H7 (cell line): ENCODE results near the gene ARHGEF6. TPM values are rescaled to one million over a fixed set of nuclear protein-coding genes. Genes with fewer than 3 reads are reported as not detected.

Source experiments
- total RNA-seq: library from RNA; depleted of rRNA; stranded (reverse); fragments of >200 nt; shearing (Covaris generic); gene quantifications from 2 replicates; pipeline ENCODE4 v1.2.3, GENCODE V29; 2014; rRNA removed

Gene ARHGEF6
- total RNA-seq, 1 experiment from 2014 or later, result 12.4 TPM

Other genes starting within 250 kb of the ARHGEF6 start
- gene VGLL1, start 248.7 kb downstream of the ARHGEF6 start, total RNA-seq, result not detected in 2 replicates
- gene CD40LG, start 132.8 kb downstream of the ARHGEF6 start, total RNA-seq, result not detected in 2 replicates
- gene RBMX, start 99.8 kb upstream of the ARHGEF6 start, total RNA-seq, result 568 and 767 TPM in 2 replicates